IMR-90 (cell line): ENCODE results near the gene MAP4.

Experiments used
- POLR2A ChIP-seq: IDR thresholded peaks from 2 replicates; pipeline ENCODE4 v1.6.1; 2012; ENCODE audit warnings: mild to moderate bottlenecking, low read depth, low read length
- RAD21 ChIP-seq: IDR thresholded peaks from 2 replicates; pipeline ENCODE4 v1.6.1; 2012; ENCODE audit warnings: low read length, improper control_type of control experiment
- RFX5 ChIP-seq: IDR thresholded peaks from 2 replicates; pipeline ENCODE4 v1.8.0; 2012; ENCODE audit warnings: low read depth, mild to moderate bottlenecking, low read length, moderate library complexity
- TF ChIP-seq, protein P1 (sequence below): conservative IDR thresholded peaks from 2 replicates; pipeline ENCODE4 v1.5.1; 2012; ENCODE audit warnings: mild to moderate bottlenecking, low read depth, low read length, improper control_type of control experiment
- TF ChIP-seq, protein P2 (sequence below): fragments of 150-350 bp; IDR thresholded peaks from 2 replicates; pipeline ENCODE4 v1.6.1; 2017; ENCODE audit warnings: mild to moderate bottlenecking, antibody characterized with exemption, low read length, low read depth
- TF ChIP-seq, protein P3 (sequence below): fragments of 150-350 bp; IDR thresholded peaks from 2 replicates; pipeline ENCODE4 v1.6.1; 2016; ENCODE audit warnings: low read depth, mild to moderate bottlenecking, low read length, moderate library complexity, borderline replicate concordance

DNA sequence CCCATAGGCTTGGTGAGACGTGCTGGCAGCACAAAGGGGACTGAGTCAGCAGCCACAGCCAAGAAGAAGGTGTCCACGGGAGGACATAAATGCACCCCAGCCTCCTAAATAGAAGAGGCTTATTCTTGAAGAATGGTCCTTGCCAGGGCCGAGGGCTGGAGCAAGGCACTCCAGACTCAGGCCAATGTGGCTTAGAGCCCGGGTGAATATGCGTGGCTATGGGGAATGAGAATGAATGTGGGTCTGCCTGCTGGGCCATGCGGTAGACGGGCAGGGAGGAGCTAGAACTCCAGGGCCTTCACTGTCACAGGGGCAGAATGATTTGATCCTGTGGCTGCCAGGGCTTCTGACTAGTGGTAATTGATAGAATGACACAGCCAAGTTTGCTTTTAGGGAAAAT lies 179.2 kb downstream of the MAP4 start:
- TF ChIP-seq, protein P1, sequence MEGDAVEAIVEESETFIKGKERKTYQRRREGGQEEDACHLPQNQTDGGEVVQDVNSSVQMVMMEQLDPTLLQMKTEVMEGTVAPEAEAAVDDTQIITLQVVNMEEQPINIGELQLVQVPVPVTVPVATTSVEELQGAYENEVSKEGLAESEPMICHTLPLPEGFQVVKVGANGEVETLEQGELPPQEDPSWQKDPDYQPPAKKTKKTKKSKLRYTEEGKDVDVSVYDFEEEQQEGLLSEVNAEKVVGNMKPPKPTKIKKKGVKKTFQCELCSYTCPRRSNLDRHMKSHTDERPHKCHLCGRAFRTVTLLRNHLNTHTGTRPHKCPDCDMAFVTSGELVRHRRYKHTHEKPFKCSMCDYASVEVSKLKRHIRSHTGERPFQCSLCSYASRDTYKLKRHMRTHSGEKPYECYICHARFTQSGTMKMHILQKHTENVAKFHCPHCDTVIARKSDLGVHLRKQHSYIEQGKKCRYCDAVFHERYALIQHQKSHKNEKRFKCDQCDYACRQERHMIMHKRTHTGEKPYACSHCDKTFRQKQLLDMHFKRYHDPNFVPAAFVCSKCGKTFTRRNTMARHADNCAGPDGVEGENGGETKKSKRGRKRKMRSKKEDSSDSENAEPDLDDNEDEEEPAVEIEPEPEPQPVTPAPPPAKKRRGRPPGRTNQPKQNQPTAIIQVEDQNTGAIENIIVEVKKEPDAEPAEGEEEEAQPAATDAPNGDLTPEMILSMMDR: no peak
- no peak for TF ChIP-seq POLR2A
- TF ChIP-seq, protein P2, sequence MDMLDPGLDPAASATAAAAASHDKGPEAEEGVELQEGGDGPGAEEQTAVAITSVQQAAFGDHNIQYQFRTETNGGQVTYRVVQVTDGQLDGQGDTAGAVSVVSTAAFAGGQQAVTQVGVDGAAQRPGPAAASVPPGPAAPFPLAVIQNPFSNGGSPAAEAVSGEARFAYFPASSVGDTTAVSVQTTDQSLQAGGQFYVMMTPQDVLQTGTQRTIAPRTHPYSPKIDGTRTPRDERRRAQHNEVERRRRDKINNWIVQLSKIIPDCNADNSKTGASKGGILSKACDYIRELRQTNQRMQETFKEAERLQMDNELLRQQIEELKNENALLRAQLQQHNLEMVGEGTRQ: no peak
- TF ChIP-seq, protein P3, sequence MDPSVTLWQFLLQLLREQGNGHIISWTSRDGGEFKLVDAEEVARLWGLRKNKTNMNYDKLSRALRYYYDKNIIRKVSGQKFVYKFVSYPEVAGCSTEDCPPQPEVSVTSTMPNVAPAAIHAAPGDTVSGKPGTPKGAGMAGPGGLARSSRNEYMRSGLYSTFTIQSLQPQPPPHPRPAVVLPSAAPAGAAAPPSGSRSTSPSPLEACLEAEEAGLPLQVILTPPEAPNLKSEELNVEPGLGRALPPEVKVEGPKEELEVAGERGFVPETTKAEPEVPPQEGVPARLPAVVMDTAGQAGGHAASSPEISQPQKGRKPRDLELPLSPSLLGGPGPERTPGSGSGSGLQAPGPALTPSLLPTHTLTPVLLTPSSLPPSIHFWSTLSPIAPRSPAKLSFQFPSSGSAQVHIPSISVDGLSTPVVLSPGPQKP: no peak
- TF ChIP-seq RFX5: no peak
- TF ChIP-seq RAD21: no peak
